OCI-LY1 (cell line): ENCODE results near the gene KDM1A.
"Not testable (repeated sequence)": the region's sequence is repeated elsewhere in the genome, so short reads cannot be mapped to it uniquely, and the experiment has no call there.

Source experiments
- H2AFZ ChIP-seq: fragments of 200-600 bp; sonication (generic), shearing (Covaris generic); 2 replicates; pipeline ENCODE4 v1.6.0; 2014; ENCODE audit warnings: antibody characterized with exemption, mild to moderate bottlenecking, low read length
- H3F3A ChIP-seq: fragments of 200-600 bp; sonication (generic), shearing (Covaris generic); 2 replicates; pipeline ENCODE4 v1.6.0; 2014; ENCODE audit warnings: mild to moderate bottlenecking, antibody characterized with exemption, low read length, moderate library complexity; ENCODE audit not compliant: insufficient read depth
- H3K27ac ChIP-seq: fragments of 200-600 bp; sonication (generic); 2 replicates; pipeline ENCODE4 v1.5.1; 2014; ENCODE audit warnings: low read length, mixed run types, mild to moderate bottlenecking, low read depth; ENCODE audit not compliant: poor library complexity, severe bottlenecking
- H3K27me3 ChIP-seq: fragments of 200-600 bp; sonication (generic); 2 replicates; pipeline ENCODE4 v1.6.0; 2014; ENCODE audit warnings: antibody characterized with exemption, mild to moderate bottlenecking, low read length, moderate library complexity; ENCODE audit not compliant: insufficient read depth
- H3K36me3 ChIP-seq: fragments of 200-600 bp; sonication (generic); 2 replicates; pipeline ENCODE4 v1.6.1; 2014; ENCODE audit warnings: mild to moderate bottlenecking, antibody characterized with exemption, low read length, moderate library complexity, mixed read lengths; ENCODE audit not compliant: insufficient read depth
- H3K4me1 ChIP-seq: fragments of 200-600 bp; sonication (generic); 2 replicates; pipeline ENCODE4 v1.5.1; 2014; ENCODE audit warnings: mild to moderate bottlenecking, low read length, moderate library complexity; ENCODE audit not compliant: insufficient read depth, severe bottlenecking
- H3K4me2 ChIP-seq: fragments of 200-600 bp; sonication (generic), shearing (Covaris generic); 2 replicates; pipeline ENCODE4 v1.6.1; 2014; ENCODE audit warnings: low read length
- H3K4me3 ChIP-seq: fragments of 200-600 bp; sonication (generic); 2 replicates; pipeline ENCODE4 v1.5.1; 2014; ENCODE audit warnings: low read length, low read depth, mild to moderate bottlenecking, mixed read lengths; ENCODE audit not compliant: poor library complexity, severe bottlenecking
- H3K79me2 ChIP-seq: fragments of 200-600 bp; shearing (Covaris generic); 2 replicates; pipeline ENCODE4 v1.6.1; 2016; ENCODE audit warnings: mixed run types, low read length, mixed read lengths; ENCODE audit not compliant: insufficient read depth
- H3K9ac ChIP-seq: fragments of 200-600 bp; sonication (generic), shearing (Covaris generic); 2 replicates; pipeline ENCODE4 v1.6.1; 2014; ENCODE audit warnings: mild to moderate bottlenecking, low read length, mixed read lengths
- H3K9me2 ChIP-seq: fragments of 200-600 bp; sonication (generic), shearing (Covaris generic); 2 replicates; pipeline ENCODE4 v1.6.1; 2014; ENCODE audit warnings: low read depth, mild to moderate bottlenecking, low read length, mixed read lengths
- H3K9me3 ChIP-seq: fragments of 200-600 bp; shearing (Covaris generic); 2 replicates; pipeline ENCODE4 v1.6.1; 2014; ENCODE audit warnings: low read length, mixed read lengths
- H4K20me1 ChIP-seq: fragments of 200-600 bp; sonication (generic), shearing (Covaris generic); 2 replicates; pipeline ENCODE4 v1.6.0; 2016; ENCODE audit warnings: mild to moderate bottlenecking, low read length; ENCODE audit not compliant: insufficient read depth
- EZH2 ChIP-seq: fragments of 200-600 bp; sonication (generic), shearing (Covaris generic); IDR thresholded peaks from 2 replicates; pipeline ENCODE4 v1.8.0; 2017; ENCODE audit warnings: borderline replicate concordance, mixed run types, mild to moderate bottlenecking, antibody characterized with exemption, low read length, moderate library complexity, mixed read lengths
- TF ChIP-seq, protein P1 (sequence below): fragments of 200-600 bp; sonication (generic), shearing (Covaris generic); IDR thresholded peaks from 2 replicates; pipeline ENCODE4 v1.5.1; 2017; ENCODE audit warnings: mild to moderate bottlenecking, antibody characterized with exemption, low read length, moderate library complexity, mixed read lengths

The KDM1A gene

DNA sequence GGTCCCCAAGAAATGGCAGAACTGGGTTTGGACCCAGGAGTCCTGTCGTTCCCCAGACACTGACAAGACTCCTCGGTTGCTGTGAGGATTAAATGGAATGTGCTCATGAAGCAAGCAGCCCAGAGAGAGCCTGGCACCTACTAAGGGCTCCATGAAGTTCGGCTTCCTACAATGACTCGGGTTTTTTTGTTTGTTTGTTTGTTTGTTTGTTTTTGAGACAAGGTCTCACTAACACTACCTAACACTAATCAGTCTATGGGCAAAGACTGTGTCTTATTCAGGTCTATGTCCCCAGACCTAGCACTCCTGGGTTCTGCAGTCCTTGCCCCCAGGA, 43.2 kb upstream of the KDM1A start:
- no peak overlapping the region for H3K9ac ChIP-seq
- H3F3A ChIP-seq = no peaks in the 10 kb centered on the region
- H3K4me1 ChIP-seq = no peaks in the 10 kb centered on the region
- H3K27ac ChIP-seq = no peak overlapping the region
- H3K4me3 ChIP-seq = no peak overlapping the region
- no peaks in the 10 kb centered on the region; the same call in 1 of the 2 replicates for H3K27me3 ChIP-seq
- H3K9me3 ChIP-seq = no peaks in the 10 kb centered on the region
- no peak overlapping the region for H3K4me2 ChIP-seq
- H2AFZ ChIP-seq = no peak overlapping the region
- H4K20me1 ChIP-seq = no peaks in the 10 kb centered on the region
- no peaks in the 10 kb centered on the region for H3K9me2 ChIP-seq
- no peaks in the 10 kb centered on the region for H3K36me3 ChIP-seq
- H3K79me2 ChIP-seq = no peaks in the 10 kb centered on the region
- TF ChIP-seq, protein P1, sequence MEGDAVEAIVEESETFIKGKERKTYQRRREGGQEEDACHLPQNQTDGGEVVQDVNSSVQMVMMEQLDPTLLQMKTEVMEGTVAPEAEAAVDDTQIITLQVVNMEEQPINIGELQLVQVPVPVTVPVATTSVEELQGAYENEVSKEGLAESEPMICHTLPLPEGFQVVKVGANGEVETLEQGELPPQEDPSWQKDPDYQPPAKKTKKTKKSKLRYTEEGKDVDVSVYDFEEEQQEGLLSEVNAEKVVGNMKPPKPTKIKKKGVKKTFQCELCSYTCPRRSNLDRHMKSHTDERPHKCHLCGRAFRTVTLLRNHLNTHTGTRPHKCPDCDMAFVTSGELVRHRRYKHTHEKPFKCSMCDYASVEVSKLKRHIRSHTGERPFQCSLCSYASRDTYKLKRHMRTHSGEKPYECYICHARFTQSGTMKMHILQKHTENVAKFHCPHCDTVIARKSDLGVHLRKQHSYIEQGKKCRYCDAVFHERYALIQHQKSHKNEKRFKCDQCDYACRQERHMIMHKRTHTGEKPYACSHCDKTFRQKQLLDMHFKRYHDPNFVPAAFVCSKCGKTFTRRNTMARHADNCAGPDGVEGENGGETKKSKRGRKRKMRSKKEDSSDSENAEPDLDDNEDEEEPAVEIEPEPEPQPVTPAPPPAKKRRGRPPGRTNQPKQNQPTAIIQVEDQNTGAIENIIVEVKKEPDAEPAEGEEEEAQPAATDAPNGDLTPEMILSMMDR = no peak
- no peak for TF ChIP-seq EZH2

- TF ChIP-seq EZH2 = no peak
- TF ChIP-seq, protein P1 = peak; percentile 94
- no peak overlapping the region for H3K9ac ChIP-seq
- no peaks in the 10 kb centered on the region; the same call in 1 of the 2 replicates for H3K27me3 ChIP-seq
- no peak overlapping the region for H3K4me2 ChIP-seq
- no peaks in the 10 kb centered on the region for H3K79me2 ChIP-seq
- H3F3A ChIP-seq = no peaks in the 10 kb centered on the region
- no peaks in the 10 kb centered on the region for H4K20me1 ChIP-seq
- H3K36me3 ChIP-seq = no peaks in the 10 kb centered on the region
- no peaks in the 10 kb centered on the region for H3K9me2 ChIP-seq
- H3K27ac ChIP-seq = no peak overlapping the region
- H3K9me3 ChIP-seq = no peaks in the 10 kb centered on the region
- H2AFZ ChIP-seq = no peak overlapping the region
- no peaks in the 10 kb centered on the region for H3K4me1 ChIP-seq
- H3K4me3 ChIP-seq = no peak overlapping the region
These were observed 42.6 kb upstream of the KDM1A start for GRCh38 chr1:22976461-22977243.

DNA sequence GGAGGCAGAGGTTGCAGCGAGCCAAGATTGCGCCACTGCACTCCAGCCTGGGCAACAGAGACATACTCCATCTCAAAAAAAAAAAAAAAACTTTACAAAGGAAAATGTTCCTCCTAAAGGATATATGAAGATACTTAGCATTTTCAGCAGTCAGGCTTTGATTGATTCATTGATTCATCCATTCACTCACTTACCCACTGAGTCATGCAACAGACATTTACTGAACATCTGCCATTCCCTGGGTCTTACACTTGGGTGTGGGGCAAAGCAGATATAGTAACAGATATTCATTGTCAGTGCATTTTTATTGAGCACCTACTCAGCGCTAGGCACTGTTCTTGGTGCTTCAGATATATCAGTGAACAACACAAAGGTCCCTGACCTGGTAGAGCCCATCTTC, 41.0 kb upstream of the KDM1A start:
- TF ChIP-seq, protein P1 = no peak
- TF ChIP-seq EZH2 = no peak
- no peak overlapping the region for H3K9ac ChIP-seq
- H3K9me3 ChIP-seq = no peaks in the 10 kb centered on the region
- H3F3A ChIP-seq = no peaks in the 10 kb centered on the region
- no peaks in the 10 kb centered on the region for H3K9me2 ChIP-seq
- H3K4me1 ChIP-seq = no peaks in the 10 kb centered on the region
- no peaks in the 10 kb centered on the region; the same call in 1 of the 2 replicates for H3K27me3 ChIP-seq
- H3K27ac ChIP-seq = no peak overlapping the region
- H3K4me3 ChIP-seq = no peak overlapping the region
- no peaks in the 10 kb centered on the region for H3K79me2 ChIP-seq
- H2AFZ ChIP-seq = no peak overlapping the region
- no peaks in the 10 kb centered on the region for H4K20me1 ChIP-seq
- no peaks in the 10 kb centered on the region for H3K36me3 ChIP-seq
- H3K4me2 ChIP-seq = no peak overlapping the region

DNA sequence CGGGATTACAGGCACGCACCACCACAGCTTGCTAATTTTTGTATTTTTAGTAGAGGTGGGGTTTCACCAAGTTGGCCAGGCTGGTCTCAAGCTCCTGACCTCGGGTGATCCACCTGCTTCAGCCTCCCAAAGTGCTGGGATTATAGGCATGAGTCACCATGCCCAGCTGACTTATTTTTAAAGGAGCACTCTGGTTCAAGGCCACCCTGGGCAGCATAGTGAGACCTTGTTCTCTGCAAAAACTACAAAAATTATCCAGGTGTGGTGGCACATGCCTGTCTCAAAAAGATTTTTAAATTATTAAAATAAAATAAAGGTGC, 38.8 kb upstream of the KDM1A start:
- not testable (repeated sequence) for H3F3A ChIP-seq, H3K79me2 ChIP-seq, H3K9me2 ChIP-seq, H3K4me3 ChIP-seq, H3K27me3 ChIP-seq, H3K9ac ChIP-seq, H3K27ac ChIP-seq, H3K9me3 ChIP-seq, H2AFZ ChIP-seq, H3K36me3 ChIP-seq, H3K4me2 ChIP-seq, H3K4me1 ChIP-seq, H4K20me1 ChIP-seq
